Heart left ventricle (tissue), 13 donors: ENCODE data around the gene LRRN3.

ENCODE experiments used
- CTCF ChIP-seq, 12 donors: fragments of 200-600 bp; sonication (generic) in 4 of 12; IDR thresholded peaks; one replicate each; pipeline versions ENCODE4 v1.5.0 to v1.8.0; 2018 to 2022; ENCODE audit warnings: antibody characterized with exemption in 12 of 12, mild to moderate bottlenecking in 5 of 12
- POLR2A ChIP-seq, 2 donors: fragments of 450-650 bp; IDR thresholded peaks; one replicate each; pipeline ENCODE4 v1.6.1; 2017; ENCODE audit warnings: antibody characterized with exemption in 2 of 2, mild to moderate bottlenecking in 2 of 2, moderate library complexity in 2 of 2
- donor health status: ischemic (EF 13 %, LVEDD 7.1; RV severe dilation, severe dysfunction).
- donor health status: DM: no; HTN: yes; CAD: no.
- donor health status: DM: no; HTN: no; CAD: no.
- donor health status: ischemic (EF 25% LVEDD 6.9; RV normal size, moderate dysfunction).
- donor health status: ischemic (EF 25% LVEDD 5.7; RV mildly dilated, moderate dysfunction).
- donor health status: ischemic (EF 35%, LVEDD 5.7; RV mildly dilated, moderate dysfunction).
- donor health status: nonischemic (EF 11% LVEDD 7.7; RV severe dilation, severe dysfunction).
- donor health status: DM: yes; HTN: yes; CAD: no.
- donor health status: PGD.
- donor health status: ischemic (EF 29% LVEDD 5.4; RV normal size, mild dysfunction).
- donor health status: nonischemic (EF 23%, LVEDD 6.1; RV moderate dilation, normal function).

GRCh38 chr7:111089822-111090426 is 1.0 kb upstream of the LRRN3 start:
- peak; percentile 66 to 86 (median 76) for TF ChIP-seq CTCF (IDR thresholded peaks at IDR 0.05)
- TF ChIP-seq POLR2A (IDR thresholded peaks at IDR 0.05), result no peak
